H1 (cell line): ENCODE data around the gene MCM6. TPM values are rescaled to one million over a fixed set of nuclear protein-coding genes. Genes with fewer than 3 reads are reported as not detected.

Experiments
- CBX8 ChIP-seq: fragments of 300-800, 300-1000 bp; sonication (generic); IDR thresholded peaks from 2 replicates; pipeline ENCODE4 v1.7.1; 2016; ENCODE audit warnings: low read depth, low read length, borderline replicate concordance
- CHD1 ChIP-seq: IDR thresholded peaks from 2 replicates; pipeline ENCODE4 v1.6.1; 2012; ENCODE audit warnings: low read depth, low read length, improper control_type of control experiment
- RBBP5 ChIP-seq: IDR thresholded peaks from 2 replicates; pipeline ENCODE4 v1.7.1; 2012; ENCODE audit warnings: low read depth, mild to moderate bottlenecking, inconsistent platforms, low read length, moderate library complexity, borderline replicate concordance
- polyA plus RNA-seq, 7 experiments: library from polyadenylated mRNA; depleted of rRNA in 3 of 7; stranded (reverse) in 5 of 7; unstranded in 2 of 7; fragments of >200 nt in 5 of 7; fragments of 200-250 nt in 2 of 7; gene quantifications; 1 replicate in 5 of 7; 2 replicates in 1 of 7; 4 replicates in 1 of 7; pipeline versions ENCODE4 v1.2.1 to v1.2.3, GENCODE V29; 2011 to 2013; ENCODE audit warnings: missing spikeins in 2 of 7, mixed read lengths in 2 of 7
- total RNA-seq: library from RNA; stranded (reverse); fragmentation: NEBNext Ultra II Directional; extraction: Animal tissue kit (Norgen Biotek cat#: 25700); gene quantifications from 2 replicates; pipeline ENCODE4 v1.2.1, GENCODE V29; 2021

Gene MCM6
- total and polyA plus RNA-seq, 2 of the 8 experiments (the other 6 are each of a cell fraction or from before 2014, with no cell fraction given) = 60.2 to 134 TPM

DNA sequence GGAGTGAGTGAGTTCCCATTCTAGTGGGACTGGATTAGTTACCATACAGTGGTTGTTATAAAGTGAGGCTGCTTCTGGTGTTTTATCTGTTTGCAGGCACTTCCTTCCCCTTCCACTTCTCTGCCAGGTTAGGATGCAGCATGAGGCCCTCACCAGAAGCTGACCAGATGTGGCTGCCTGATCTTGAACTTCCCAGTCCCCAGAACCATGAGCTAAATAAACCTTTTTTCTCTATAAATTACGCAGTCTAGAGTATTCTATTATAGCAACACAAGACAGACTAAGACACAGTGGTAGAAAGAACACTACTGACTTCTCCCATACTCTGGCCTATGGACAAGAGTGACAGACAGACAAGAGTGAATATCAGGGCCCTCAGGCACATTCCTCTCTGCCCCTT lies 53.4 kb downstream of the MCM6 start (continued):
- TF ChIP-seq CHD1 (no peak), CBX8 (no peak), RBBP5 (no peak)
